Measurements from ENCODE around the gene SLC39A10. TPM values are rescaled to one million over a fixed set of nuclear protein-coding genes. Genes with fewer than 3 reads are reported as not detected.

SLC39A10 gene
- total and polyA plus RNA-seq, 10 of the 15 experiments (the other 5 are each of a cell fraction or from before 2014, with no cell fraction given) = 2.0 to 23.6 (median 7.9) TPM

DNA sequence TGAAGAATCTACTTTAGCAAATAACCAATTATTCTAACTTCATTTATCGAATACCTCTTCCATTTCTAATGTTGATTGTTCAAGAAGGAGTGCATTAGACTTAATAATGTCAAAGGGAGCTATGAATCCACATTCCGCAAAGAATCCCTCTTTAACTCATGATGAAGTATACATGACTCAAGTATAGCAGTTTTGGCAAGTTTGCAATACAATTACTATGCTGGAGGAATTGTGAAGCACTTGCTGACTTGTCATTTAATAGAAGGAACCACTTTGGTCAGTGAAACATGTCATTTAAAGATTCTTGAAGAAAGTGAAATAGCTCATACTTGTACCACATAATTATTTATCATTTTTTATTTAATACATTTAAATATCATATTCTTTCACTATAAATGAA lies 125.1 kb downstream of the SLC39A10 start (continued):
- no peak for TF ChIP-seq BCL3 (IDR thresholded peaks at IDR 0.05; ENCODE audit: borderline replicate concordance, insufficient read depth, low read depth, low read length, poor library complexity, severe bottlenecking)
- TF ChIP-seq MLLT1 (IDR thresholded peaks at IDR 0.05) = no peak
- TF ChIP-seq, protein P1, sequence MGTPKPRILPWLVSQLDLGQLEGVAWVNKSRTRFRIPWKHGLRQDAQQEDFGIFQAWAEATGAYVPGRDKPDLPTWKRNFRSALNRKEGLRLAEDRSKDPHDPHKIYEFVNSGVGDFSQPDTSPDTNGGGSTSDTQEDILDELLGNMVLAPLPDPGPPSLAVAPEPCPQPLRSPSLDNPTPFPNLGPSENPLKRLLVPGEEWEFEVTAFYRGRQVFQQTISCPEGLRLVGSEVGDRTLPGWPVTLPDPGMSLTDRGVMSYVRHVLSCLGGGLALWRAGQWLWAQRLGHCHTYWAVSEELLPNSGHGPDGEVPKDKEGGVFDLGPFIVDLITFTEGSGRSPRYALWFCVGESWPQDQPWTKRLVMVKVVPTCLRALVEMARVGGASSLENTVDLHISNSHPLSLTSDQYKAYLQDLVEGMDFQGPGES (IDR thresholded peaks at IDR 0.05) = no peak
- TF ChIP-seq ZSCAN29 (IDR thresholded peaks at IDR 0.05) = no peak
- TF ChIP-seq PRDM15 (CRISPR knock-in tag; IDR thresholded peaks at IDR 0.05) = no peak
- TF ChIP-seq YBX1 (IDR thresholded peaks at IDR 0.05) = no peak
- no peak for TF ChIP-seq POLR2AphosphoS5 (IDR thresholded peaks at IDR 0.05; ENCODE audit: low read length)
- TF ChIP-seq TARDBP (IDR thresholded peaks at IDR 0.05; ENCODE audit: borderline replicate concordance) = no peak
- no peak for TF ChIP-seq TBL1XR1 (IDR thresholded peaks at IDR 0.05; ENCODE audit: low read depth, low read length)
- no peak for TF ChIP-seq POLR2A (IDR thresholded peaks at IDR 0.05; ENCODE audit: low read depth, low read length)
- TF ChIP-seq USF1 (IDR thresholded peaks at IDR 0.05; ENCODE audit: borderline replicate concordance, extremely low read length, insufficient read depth, low read depth, low read length) = no peak
- TF ChIP-seq FOS (IDR thresholded peaks at IDR 0.05; ENCODE audit: borderline replicate concordance, extremely low read depth, insufficient read length) = no peak
- TF ChIP-seq EED (IDR thresholded peaks at IDR 0.05; ENCODE audit: low read depth) = no peak
- no peak for TF ChIP-seq SMC3 (IDR thresholded peaks at IDR 0.05; ENCODE audit: borderline replicate concordance, low read length)

Data from GM12878 (cell line).